ENCODE results near the gene SIL1.

GRCh38 chr5:139043157-139043905, 154.8 kb downstream of the SIL1 start:
- no peak for TF ChIP-seq POLR2AphosphoS5 (IDR thresholded peaks at IDR 0.05)
- TF ChIP-seq POLR2A (IDR thresholded peaks at IDR 0.05) = no peak
